T-helper 1 cell treated with Interleukin-12 subunit alpha and Interleukin-12 subunit beta and Interleukin-4 antibody, amounts not matched to agents 30 ng/mL and 1 ng/mL, for 36 hours (primary cell): ENCODE measurements around the gene HADHA. TPM values are rescaled to one million over a fixed set of nuclear protein-coding genes. Genes with fewer than 3 reads are reported as not detected.

Source experiments
- intact Hi-C: fragments of 100-400 bp; cut with micrococcal nuclease; formaldehyde crosslinking; loops from one replicate; pipeline ENCODE4 v1.15.1; 2024
- total RNA-seq: library from RNA; stranded (reverse); gene quantifications from 2 replicates; pipeline ENCODE4 v1.2.3, GENCODE V29; 2022

The HADHA gene
- total RNA-seq, 1 donor from 2014 or later: 101 TPM

DNA sequence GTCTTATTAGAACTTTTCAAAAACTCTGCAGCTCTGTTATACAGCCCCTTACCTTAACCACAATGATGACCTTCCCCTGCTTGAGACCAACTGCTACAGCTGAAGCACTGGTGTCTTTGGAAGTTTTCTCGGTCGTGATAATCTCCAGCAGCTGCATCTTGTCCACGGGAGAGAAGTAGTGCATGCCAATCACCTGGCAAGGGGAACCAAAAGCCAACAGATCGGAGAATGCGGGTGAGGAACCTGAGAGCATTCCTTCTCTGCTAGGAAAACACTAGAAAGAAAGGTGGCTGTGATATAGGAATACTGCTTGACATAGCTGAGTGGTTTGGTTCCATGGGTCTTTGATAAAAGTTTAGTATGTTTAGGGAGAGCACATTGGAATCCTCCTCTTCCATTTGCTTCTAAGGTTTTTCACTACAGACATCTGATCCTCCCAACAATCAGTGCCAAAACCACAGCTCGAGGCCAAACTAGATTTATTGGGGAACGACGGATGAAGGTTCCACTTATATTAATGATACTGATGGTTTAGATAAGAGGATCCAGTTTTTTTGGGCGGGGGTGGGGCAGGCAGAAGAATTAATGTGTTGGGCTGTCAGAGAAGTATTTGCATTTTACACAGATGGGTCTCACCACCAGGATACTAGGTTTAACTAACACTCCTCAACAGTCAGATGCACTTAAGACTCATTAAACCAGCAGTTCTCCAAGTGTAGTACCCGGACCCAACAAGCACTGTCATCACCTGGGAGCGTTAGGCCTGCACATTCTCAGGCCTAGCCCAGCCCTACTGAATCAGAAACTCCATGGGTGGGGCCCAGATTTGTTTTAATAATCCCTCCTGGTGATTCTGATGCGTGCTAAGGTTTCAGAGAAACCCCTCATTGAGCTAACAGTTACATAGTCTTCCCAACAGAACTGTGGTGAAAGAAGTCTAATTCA, 49.1 kb downstream of the HADHA start:
- intact Hi-C loops: no loop called here

GRCh38 chr2:26193578-26194231, 50.7 kb downstream of the HADHA start:
- intact Hi-C loops: no loop called here

- intact Hi-C loops: no loop called here
Observed at GRCh38 chr2:26191316-26192159, 52.9 kb downstream of the HADHA start.

DNA sequence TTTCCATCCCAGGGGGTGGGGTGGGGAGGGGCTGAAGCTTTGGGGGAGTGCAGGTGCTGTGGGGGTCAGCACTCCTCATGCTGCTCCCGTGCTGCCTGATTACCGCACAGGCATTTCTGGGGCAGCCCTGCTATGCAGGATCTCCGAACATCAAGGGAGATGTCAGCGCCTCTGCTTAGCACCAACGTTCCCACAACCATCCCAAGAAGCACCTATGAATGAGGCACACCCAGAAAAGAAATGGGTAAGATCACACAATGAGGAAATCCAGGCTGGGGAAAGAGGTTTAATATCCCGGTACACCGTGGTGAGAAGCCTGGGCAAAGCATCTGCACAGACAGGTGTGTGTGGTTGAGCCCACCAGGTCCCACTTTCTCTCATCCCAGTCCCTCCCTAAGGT, 54.1 kb downstream of the HADHA start:
- intact Hi-C loops: no loop called here

GRCh38 chr2:26189751-26190150, 54.7 kb downstream of the HADHA start:
- intact Hi-C loops: no loop called here

DNA sequence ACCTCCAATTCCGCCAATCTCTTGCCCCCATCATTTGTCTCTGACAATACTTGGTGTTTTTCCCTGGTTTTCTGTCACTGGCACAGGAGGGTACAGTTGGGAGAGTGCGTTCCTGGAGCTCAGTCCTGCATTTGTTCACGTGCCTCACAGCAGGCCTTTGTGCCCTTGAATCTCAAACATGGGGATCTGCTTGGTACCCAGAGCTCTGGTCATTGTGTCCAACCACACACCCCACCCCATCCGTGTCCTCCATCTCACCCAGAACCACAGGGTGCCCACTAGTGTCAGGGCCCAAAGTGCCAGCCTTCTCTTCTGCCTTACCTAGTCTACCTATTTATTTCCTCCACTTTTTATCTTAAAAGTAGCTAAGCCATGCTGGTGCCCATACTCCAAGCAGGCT, 55.3 kb downstream of the HADHA start:
- intact Hi-C loops: no loop called here

DNA sequence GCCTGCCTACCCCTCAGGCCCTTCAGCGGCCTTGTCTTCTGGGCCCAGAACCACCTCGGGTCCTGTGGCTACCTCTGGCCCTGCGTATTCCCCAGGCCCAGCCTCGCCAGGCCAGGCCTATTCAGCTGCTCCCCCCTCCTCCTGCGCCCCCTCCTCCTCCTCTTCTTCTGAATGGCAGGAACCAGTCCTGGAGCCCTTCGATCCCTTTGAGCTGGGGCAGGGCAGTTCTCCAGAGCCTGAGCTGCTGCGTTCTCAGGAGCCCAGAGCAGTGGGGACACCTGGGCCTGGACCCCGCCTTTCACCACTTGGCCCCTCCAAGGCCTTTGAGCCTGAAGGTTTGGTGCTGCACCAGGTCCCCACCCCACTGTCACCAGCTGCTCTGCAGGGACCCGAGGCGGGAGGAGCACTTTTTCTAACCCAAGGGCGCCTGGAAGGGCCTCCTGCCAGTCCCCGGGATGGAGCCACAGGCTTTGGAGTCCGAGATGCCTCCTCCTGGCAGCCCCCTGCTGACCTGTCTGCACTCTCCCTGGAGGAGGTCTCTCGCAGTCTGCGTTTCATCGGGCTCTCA, 56.8 kb downstream of the HADHA start:
- intact Hi-C loops: no loop called here

- intact Hi-C loops: no loop called here
Observed at GRCh38 chr2:26187114-26187513, 57.3 kb downstream of the HADHA start.

DNA sequence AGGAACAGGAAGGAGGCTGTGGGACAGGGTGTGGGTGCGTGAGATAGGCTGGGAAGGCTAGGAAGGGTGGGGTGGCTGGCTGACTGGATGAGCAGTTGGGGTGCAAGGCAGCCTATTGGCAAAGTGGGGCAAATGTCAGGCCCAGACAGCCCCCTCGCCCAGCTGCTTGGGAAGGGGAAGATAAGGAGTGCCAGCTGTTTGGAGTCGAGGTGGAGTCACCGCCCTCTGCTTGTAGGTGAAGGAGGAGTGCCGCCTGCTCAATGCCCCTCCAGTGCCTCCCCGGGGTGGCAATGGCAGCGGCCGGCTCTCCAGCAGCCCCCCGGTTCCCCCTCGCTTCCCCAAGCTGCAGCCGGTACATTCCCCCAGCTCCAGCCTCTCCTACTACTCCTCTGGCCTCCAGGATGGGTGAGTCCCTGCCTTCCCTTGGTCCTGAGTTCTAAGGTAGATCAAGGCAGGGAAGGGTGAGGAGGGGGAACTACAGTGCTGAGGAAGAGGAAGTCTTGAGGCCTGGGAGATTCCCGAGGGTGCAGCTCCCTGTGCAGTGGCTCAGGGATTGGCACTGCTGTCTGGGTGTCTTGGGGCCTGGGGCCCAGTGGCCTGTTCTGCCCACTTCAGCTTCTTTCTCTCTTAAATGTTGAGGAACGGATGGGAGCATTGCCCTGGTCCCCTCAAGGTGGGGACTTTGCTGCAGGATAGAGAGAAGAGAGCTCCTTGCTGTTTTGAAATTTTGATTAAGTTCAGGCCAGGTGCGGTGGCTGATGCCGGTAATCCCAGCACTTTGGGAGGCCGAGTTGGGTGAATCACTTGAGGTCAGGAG, 58.3 kb downstream of the HADHA start:
- intact Hi-C loops: loop anchor here (1.0 to 2.0 kb wide), 2 partner anchors 59 to 144 kb away; partner anchors contain the start of genes HADHA and HADHB

DNA sequence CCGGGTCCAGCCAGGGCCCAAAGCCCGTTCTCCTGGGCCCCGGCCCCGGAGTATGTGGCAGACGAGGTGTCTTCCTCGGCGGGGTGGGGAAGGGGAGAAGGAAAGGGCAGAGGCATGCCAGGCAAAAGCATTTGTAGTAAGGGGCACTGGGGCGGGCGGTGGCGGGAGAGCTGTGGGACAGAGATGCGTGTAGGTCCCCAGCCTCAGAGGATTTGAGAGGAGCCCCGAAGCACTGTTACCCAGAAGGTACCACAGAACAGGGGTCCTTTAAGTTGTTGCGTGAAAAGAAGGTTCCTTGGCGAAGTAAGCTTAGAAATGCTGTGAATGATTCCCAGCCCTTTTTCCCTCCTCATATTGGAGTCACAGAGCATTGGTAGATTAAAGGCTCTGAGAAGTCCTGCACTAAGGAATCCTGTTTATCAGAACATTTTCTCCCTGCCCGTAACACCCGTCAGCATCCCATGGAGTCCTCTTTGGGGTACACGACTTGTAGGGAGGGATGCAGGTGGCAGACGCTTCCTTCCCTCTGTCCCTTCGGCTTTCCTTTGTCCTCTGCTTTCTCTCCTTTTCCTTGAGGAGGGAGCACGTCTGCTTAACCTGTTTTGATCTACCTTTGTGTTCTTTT, 59.0 kb downstream of the HADHA start:
- intact Hi-C loops: loop anchor here (1.0 to 2.0 kb wide), 2 partner anchors 59 to 145 kb away; partner anchors contain the start of genes HADHA and HADHB

- intact Hi-C loops: loop anchor here (1.0 to 2.0 kb wide), 7 partner anchors 60 to 233 kb away; partner anchors contain the start of genes ADGRF3, HADHA, HADHB and RAB10
Observed at GRCh38 chr2:26184555-26185303, 59.7 kb downstream of the HADHA start.

DNA sequence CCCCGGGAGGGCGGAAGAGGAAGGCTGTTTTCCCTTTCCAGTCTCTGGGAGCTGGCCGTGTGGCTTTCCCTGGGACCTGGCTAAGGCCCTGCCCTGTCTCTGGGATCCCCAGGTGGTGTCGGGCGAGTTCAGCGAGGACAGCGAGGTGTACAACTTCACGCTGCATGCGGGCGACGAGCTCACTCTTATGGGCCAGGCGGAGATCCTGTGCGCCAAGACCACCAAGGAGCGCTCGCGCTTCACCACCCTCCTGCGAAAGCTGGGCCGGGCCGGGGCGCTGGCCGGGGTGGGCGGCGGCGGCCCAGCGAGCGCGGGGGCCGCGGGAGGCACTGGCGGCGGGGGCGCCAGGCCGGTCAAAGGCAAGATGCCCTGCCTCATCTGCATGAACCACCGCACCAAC, 60.3 kb downstream of the HADHA start:
- intact Hi-C loops: loop anchor here (1.0 to 2.0 kb wide), 6 partner anchors 61 to 233 kb away; partner anchors contain the start of genes ADGRF3, HADHA, HADHB and RAB10

- intact Hi-C loops: no loop called here
Observed at GRCh38 chr2:26182887-26183630, 61.4 kb downstream of the HADHA start.

GRCh38 chr2:26182441-26182840, 62.0 kb downstream of the HADHA start:
- intact Hi-C loops: no loop called here

GRCh38 chr2:26179446-26179913, 65.0 kb downstream of the HADHA start:
- intact Hi-C loops: no loop called here

DNA sequence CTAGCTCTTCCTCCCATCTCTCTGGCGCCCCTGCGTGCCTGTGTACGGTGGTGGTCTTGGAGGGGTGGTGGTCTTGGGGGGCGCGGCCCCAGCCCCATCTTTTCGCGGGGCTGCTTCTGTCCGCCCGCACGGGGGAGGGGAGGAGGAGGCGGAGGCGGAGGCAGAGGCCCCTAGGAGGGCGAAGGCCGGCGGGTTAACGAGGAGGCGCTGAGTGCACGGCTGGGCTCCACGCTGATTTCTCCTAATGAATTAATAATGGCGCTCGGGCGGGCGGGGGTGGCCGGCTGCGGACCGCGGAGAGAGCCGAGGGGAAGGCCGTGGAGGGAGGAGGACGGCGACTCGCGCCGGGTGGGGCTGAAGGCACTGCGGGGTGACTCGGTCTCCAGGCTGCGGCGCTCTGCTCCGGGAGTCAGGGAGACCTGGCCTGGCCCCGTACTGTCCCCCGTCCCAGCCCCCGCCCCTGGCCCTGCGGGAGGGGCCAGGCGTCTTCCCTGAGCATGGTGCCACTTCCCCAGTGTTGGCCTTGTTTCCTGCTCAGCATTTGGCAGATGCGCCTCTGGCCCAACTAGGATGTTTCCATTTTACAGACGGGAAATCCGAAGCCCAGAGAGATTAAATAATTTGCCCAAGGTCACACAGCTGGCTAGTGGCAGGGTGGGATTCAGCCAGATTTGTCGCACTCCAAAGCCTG, 65.5 kb downstream of the HADHA start:
- intact Hi-C loops: no loop called here

- intact Hi-C loops: no loop called here
Observed at GRCh38 chr2:26178246-26178645, 66.2 kb downstream of the HADHA start.
